ENCODE data around the gene PLEKHD1. TPM values are rescaled to one million over a fixed set of nuclear protein-coding genes. Genes with fewer than 3 reads are reported as not detected.

PLEKHD1 gene
- total RNA-seq, 1 experiment from 2014 or later: 0.65 TPM

DNA sequence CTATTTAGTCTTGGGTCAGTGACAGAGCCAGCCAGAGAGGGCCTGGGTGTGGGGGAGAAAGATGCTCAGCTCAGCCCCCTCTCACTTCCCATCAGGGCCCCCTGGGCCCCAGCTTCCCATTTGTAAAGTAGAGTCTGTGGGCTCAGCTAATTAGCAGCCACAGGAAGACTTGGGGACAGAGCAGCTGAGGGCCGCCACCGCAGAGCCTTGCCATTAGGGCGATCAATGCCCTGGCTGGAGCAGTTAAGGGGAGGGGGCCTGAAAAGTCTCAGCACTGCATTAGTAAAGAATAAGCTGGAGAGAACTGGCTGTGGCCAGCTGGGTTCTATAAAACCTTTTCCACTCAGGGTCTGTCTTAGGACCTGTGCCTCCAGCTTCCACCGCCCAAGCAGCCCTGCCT is 2.7 kb downstream of the PLEKHD1 start:
- POLR2A ChIA-PET (ENCODE audit: unreplicated experiment): no interaction called here
- CTCF ChIA-PET: no interaction called here
- no peaks in the 10 kb centered on the region for H3K79me2 ChIP-seq (ENCODE audit: low read depth)

DNA sequence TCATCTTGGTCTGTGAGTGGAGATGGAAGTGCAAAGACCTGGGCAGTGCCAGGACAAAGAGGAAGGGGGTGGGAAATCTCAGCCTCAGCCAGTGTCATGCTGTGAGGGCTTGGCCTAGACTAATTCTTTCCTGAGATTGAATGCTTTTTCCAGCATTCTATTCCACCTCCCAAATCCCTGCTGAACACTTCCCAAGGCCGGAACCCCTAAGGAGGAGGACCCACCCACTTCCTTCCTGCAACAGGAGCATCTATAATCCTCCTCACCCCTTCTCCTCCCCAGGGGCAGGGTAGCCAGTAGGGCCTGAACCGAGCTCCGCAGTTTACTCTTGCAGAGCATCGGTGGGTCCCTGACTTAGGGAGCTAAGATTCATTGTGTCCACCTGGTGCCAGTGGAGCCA is 3.2 kb downstream of the PLEKHD1 start:
- Histone ChIP-seq H3K27me3 (ENCODE audit: insufficient read depth, low read depth) (peaks cover 35% of the 10 kb centered on the region), H4K20me1 (ENCODE audit: insufficient read depth) (no peaks in the 10 kb centered on the region), H3F3A (ENCODE audit: insufficient read depth, low read depth) (no peaks in the 10 kb centered on the region), H3K4me3 (no peak overlapping the region), H3K79me2 (ENCODE audit: low read depth) (no peaks in the 10 kb centered on the region), H3K36me3 (ENCODE audit: low read depth) (no peaks in the 10 kb centered on the region), H3K27ac (no peak overlapping the region), H3K9me2 (ENCODE audit: insufficient read depth) (no peaks in the 10 kb centered on the region), H3K4me1 (replicated peaks; ENCODE audit: insufficient read depth) (no peaks in the 10 kb centered on the region), H2AFZ (no peak overlapping the region), H3K4me2 (no peak overlapping the region), H3K9me3 (ENCODE audit: insufficient read depth, low read depth) (no peaks in the 10 kb centered on the region)
- intact Hi-C loops (cut with micrococcal nuclease; ENCODE audit: unreplicated experiment): no loop called here
- no peak for TF ChIP-seq CTCF (conservative IDR thresholded peaks at IDR 0.05)
- TF ChIP-seq EZH2 (IDR thresholded peaks at IDR 0.05; ENCODE audit: low read depth): no peak
- POLR2A ChIA-PET (ENCODE audit: unreplicated experiment): no interaction called here
- CTCF ChIA-PET: no interaction called here
- BruUV-seq (replicated peaks): no TSS peak
- no peak for DNase-seq

More for the DNA sequence above, 2.7 kb downstream of the PLEKHD1 start:
- TF ChIP-seq EZH2 (IDR thresholded peaks at IDR 0.05; ENCODE audit: low read depth): no peak
- Histone ChIP-seq H4K20me1 (ENCODE audit: insufficient read depth) (no peaks in the 10 kb centered on the region), H3F3A (ENCODE audit: insufficient read depth, low read depth) (no peaks in the 10 kb centered on the region), H3K4me1 (replicated peaks; ENCODE audit: insufficient read depth) (no peaks in the 10 kb centered on the region), H2AFZ (no peak overlapping the region), H3K4me3 (no peak overlapping the region), H3K27me3 (ENCODE audit: insufficient read depth, low read depth) (peaks cover 35% of the 10 kb centered on the region), H3K9me3 (ENCODE audit: insufficient read depth, low read depth) (no peaks in the 10 kb centered on the region), H3K9me2 (ENCODE audit: insufficient read depth) (no peaks in the 10 kb centered on the region), H3K4me2 (no peak overlapping the region), H3K36me3 (ENCODE audit: low read depth) (no peaks in the 10 kb centered on the region), H3K27ac (no peak overlapping the region)
- BruUV-seq (replicated peaks): no TSS peak
- no peak for DNase-seq
- intact Hi-C loops (cut with micrococcal nuclease; ENCODE audit: unreplicated experiment): no loop called here

DNA sequence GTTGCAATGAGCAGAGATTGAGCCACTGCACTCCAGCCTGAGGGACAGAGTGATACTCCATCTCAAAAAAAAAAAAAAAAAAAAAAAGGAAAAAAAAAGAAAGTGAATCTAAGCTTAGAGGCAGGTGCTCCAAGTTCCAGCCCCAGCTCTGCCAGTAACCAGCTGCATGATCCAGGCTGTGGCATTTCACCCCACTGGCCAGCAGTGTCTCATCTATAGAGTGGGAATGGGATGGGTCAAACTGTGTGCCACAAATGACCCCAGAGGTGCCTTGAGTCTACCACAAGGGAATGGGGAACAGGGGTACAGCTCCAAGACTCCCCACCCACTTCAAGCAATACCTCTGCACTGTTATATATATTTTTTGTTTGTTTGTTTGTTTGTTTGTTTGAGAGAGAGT is 5.0 kb downstream of the PLEKHD1 start:
- Histone ChIP-seq H3K4me1 (replicated peaks; ENCODE audit: insufficient read depth) (no peaks in the 10 kb centered on the region), H3K27me3 (ENCODE audit: insufficient read depth, low read depth) (peaks cover 31% of the 10 kb centered on the region), H3K36me3 (ENCODE audit: low read depth) (no peaks in the 10 kb centered on the region), H3K9me3 (ENCODE audit: insufficient read depth, low read depth) (no peaks in the 10 kb centered on the region), H3K9me2 (ENCODE audit: insufficient read depth) (no peaks in the 10 kb centered on the region), H3K27ac (no peak overlapping the region), H3K4me2 (no peak overlapping the region), H2AFZ (no peak overlapping the region), H4K20me1 (ENCODE audit: insufficient read depth) (no peaks in the 10 kb centered on the region), H3F3A (ENCODE audit: insufficient read depth, low read depth) (no peaks in the 10 kb centered on the region), H3K4me3 (no peak overlapping the region), H3K79me2 (ENCODE audit: low read depth) (no peaks in the 10 kb centered on the region)
- DNase-seq: no peak
- CTCF ChIA-PET: interaction anchor here (0.6 kb wide), 1 partner anchor 388 kb away, joined by 3 read pairs; no protein-coding TSS in a partner anchor
- BruUV-seq (replicated peaks): no TSS peak
- TF ChIP-seq CTCF (conservative IDR thresholded peaks at IDR 0.05) (no peak), EZH2 (IDR thresholded peaks at IDR 0.05; ENCODE audit: low read depth) (no peak)
- intact Hi-C loops (cut with micrococcal nuclease; ENCODE audit: unreplicated experiment): no loop called here
- POLR2A ChIA-PET (ENCODE audit: unreplicated experiment): interaction anchor here (0.6 kb wide), 1 partner anchor 1283 kb away, joined by 17 read pairs; no protein-coding TSS in a partner anchor

Measured in PC-9 (cell line).